Pulmonary artery endothelial cell (primary cell): ENCODE measurements around the gene RAP1GAP2. TPM values are rescaled to one million over a fixed set of nuclear protein-coding genes. Genes with fewer than 3 reads are reported as not detected.

Source experiments
- DNase-seq: peaks from one replicate; pipeline ENCODE4 v3.0.0-alpha.2; 2011; ENCODE audit warnings: low read depth, low spot score
- total RNA-seq: library from RNA; depleted of rRNA; stranded (reverse); fragments of >200 nt; gene quantifications from 2 replicates; pipeline ENCODE4 v1.2.3, GENCODE V29; 2014

Gene RAP1GAP2
- total RNA-seq, 1 donor from 2014 or later = 6.1 TPM

DNA sequence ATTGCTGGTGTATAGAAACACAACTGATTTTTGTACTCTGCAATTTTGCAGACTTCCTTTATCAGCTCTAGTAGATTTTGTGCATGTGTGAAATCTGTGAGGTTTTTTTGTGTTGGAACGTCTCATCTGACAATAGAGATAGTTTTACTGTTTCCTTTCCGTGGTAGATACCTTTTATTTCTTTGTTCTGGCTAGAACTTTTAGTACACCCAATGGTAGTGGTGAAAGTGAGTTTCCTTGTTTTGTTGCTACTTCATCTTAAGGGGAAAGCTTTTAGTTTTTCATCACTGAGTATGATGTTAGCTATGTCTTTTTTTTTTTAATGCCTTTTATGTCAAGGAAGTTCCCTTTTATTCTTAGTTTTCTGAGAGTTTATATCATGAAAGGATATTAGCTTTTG, 149.1 kb downstream of the RAP1GAP2 start:
- no peak for DNase-seq

DNA sequence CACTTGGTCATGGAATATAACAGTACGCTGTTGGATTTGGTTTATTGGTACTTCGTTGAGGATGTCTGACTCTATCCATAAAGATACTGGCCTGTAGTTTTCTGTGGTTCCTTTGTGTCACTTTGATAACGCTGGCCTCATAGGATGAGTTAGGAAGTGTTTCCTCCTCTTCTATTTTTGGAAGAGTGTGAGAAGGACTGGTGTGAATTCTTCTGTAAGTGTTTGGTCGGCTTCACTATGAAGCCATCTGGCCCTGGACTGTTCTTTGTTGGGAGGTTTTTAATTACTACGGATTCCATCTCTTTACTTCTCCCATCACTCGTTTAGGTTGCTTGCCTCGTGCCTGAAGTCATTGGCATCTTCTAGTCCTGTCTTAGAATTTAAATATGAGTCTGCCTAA, 149.9 kb downstream of the RAP1GAP2 start:
- no peak for DNase-seq

DNA sequence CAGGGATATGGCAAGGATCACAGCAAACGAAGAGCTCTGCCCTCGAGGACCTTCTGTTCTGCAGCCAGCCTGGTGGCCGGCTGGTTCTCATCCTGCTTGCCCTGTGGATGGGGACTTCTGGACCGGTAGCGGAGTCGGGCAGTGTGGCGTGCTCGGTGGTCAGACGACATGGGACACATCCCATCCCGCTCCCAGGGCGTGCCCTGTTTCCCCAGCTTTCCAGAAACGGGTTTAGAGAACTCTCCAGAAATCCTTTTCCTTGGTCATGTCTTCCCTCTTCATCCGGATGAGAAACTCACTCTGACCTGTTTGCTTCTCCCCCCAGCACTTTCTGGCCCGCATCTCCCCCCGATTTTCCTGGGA, 151.3 kb downstream of the RAP1GAP2 start:
- DNase-seq = no peak

DNA sequence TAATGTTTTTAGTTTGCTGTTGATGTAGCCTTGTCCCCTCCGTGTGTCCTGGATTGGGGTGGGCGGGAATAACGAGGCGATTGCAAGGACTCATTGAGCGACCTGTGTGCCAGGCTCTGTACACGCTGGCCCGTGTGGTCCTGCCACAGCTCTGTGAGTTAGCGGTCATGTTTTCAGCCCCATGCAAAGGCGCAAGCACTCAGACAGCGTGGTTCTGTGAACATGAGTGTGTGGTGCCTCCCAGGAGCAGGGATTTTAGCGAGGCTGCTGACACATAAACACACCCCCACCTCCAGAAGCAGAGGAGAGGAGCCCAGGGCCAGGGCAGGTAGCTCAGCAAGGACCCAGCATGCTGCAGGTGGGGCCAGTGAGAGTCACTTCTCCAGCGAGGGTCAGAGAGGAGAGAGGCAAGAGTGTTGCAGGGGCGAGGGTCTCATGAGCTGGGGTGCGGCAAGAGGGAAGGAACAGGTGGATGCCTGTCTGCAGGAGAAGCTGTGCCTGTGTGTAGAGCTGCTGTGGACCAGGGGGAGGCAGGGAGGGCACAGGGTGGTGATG, 151.8 kb downstream of the RAP1GAP2 start:
- no peak for DNase-seq

DNA sequence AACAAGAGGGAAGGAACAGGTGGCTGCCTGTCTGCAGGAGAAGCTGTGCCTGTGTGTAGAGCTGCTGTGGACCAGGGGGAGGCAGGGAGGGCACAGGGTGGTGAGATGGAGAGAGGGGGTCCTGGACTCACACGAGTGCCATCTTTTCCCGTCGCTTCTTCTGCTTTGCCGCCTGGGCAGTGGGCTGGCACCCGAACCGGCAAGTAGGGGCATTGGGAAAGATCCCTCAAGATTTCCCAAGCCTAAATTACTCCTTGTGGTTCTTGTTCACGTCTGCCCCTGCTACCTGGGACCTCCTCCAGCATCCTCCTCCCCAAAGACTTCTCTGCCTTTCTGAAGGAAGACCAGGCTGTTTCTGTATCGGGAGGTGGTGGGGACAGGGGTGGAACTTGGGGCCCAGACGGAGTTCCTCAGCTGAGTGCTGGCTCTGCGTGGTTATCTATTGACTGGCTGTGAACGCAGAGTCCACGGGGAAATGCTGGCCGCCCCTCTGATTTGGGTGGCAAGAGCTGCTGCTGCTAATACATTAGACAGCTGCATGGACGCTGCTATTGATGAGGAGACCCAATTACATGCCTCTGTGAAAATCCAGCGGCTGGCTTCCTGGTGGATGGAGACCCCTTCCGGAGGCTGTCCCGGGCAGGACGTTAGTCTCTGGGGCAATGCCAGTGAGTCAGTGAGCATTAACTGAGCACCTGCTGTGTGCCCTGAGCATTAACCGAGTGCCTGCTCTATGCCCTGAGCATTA, 152.7 kb downstream of the RAP1GAP2 start:
- DNase-seq = no peak

DNA sequence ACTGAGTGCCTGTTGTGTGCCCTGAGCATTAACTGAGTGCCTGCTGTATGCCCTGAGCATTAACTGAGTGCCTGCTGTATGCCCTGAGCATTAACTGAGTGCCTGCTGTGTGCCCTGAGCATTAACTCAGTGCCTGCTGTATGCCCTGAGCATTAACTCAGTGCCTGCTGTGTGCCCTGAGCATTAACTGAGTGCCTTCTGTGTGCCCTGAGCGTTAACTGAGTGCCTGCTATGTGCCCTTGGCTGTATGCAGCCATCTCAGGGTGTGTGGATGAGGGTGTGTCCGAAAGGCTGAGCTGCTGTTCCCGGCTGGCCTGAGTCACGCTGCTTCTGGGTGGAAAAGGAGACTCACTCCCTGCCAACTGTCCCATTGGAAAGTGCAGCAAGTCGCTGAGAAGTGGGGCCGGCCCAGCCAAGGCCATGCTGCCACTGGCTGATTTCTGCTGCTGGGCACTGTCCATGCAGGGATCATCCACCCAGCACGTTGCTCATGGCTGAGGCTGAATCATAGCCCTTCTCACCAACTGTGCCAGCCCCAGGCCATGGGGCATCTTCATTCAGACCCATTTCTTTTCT, 153.3 kb downstream of the RAP1GAP2 start:
- no peak for DNase-seq

DNA sequence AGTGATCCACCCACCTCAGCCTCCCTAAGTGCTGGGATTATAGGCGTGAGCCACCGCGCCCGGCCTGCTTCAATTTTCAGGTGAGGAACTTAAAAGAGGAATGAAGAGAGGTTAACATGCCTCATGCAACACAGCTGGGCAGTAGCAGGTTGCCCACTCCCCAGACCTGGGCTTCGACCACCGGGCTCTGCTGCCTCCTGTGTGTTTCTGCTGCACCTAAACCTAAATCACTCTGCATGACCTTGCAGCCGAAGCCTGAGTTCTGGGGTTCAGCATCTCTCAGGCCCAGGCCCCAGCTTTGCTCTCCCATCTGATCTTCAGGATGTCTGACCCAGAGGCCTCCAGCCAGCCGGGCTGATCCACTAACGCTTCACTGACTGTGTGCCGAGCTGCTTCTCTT, 154.6 kb downstream of the RAP1GAP2 start:
- DNase-seq = no peak

DNA sequence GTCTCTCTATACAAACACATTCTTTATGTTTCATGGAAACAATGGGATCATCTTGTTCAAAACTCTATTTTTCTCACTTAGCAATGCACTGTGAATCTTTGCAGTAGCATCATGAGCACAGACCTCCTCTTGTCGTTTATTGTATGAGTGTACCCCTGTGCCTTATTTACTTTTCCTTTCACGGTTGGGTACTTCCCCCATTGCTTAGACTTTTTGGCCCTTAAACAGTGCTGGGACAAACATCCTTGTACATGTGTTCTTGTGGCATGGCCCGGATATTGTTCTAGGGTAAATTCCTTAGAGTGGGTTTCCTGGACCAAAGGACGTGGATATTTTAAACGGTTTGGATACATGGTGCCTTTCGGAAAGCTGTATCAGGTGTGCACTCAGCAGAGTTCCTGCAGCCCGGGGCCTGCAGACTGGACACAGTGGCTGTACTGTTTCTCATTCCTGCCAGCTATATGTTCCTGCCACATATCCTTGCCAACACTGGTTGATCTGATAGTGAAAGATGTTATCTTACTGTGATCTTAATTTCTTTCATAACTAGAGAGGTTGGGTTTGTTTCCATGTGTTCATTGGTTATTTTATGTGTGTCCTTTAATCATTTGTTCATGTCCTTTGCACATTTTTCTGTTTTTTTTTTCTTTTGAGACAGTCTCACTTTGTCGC, 156.1 kb downstream of the RAP1GAP2 start:
- no peak for DNase-seq

DNA sequence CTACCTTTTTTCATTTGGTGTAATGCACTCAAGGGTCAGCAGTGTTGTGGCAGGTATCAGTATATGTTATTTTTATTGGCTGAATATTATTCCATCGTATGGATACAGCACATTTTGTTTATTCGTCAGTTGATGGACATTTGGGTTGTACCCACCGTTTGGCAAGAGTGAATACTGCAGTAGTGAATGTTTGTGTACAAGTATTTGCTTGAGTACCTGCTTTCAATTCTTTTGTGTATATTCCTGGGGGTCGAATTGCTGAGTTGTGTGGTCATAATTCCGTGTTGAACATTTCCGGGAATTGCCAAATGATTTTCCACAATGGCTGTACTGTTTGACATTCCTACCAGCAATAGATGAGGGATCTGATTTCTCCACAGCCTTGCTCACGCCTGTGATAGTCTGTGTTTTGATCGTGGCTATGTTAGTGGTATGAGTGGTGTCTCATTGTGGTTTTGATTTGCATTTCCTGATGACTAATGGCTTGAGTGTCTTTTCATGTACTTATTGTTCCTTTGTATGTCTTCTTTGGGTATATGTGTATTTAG, 158.7 kb downstream of the RAP1GAP2 start:
- DNase-seq = peak; percentile 89

DNA sequence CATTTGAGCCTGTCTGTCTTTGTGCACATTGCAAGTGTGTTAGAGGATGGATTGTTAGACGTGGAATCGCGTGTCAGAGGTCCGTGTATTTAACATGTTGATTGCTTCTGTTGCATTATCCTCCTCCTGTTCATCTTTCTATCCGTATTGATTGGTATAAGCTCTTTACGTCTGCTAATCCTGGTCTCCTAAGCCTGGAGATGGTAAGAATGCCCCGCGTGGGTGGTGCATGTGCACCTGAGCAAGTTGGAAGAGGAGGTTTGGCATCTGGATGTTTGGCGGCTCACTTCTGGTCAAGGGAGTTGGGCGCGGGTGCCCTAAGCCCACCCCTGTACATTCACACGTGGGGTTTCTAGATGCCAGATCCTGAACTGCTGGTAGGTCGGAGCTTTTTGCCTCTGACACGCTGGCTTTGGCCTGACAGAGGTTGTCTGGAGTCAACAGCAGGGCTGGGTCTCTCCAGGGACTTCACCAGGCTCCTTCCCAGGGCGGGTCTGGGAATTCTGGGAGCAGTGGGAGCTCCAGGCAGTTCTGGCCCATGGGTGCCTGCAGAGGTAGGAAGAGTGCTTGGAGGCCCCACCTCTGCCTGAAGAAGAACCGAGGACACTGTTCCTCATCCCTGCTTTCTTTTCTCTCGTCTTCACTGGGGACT, 159.8 kb downstream of the RAP1GAP2 start:
- no peak for DNase-seq

DNA sequence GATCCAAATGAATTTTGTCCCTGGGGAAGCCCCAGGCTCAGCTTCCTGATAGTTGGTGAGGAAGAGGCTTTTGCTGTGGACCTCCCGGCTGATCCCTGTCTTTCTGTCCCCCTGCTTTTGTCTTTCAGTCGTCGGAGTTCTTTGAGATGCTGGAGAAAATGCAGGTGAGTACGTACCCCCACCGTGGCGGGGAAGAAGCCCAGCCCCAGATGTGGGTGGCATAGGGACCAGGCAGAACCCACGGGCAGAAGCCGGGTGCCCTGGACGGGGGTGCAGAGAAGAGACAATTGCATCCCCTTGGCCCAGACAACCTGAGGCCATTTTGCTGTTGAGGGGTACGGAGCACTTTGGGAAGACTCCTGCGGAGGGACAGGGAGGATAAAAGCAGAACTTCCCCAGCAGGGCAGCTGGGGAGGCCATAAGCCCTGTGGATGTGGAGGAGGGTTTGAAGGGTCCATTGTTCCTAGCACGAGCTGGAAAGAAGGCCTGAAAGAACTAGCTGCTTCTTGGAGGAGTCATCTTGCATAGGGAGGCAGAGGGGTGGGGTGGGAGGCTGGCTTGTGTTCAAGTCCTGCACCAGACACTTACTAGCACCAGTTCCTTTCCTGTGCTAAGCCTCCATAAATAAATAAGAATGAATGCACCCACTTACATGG, 161.5 kb downstream of the RAP1GAP2 start:
- no peak for DNase-seq

DNA sequence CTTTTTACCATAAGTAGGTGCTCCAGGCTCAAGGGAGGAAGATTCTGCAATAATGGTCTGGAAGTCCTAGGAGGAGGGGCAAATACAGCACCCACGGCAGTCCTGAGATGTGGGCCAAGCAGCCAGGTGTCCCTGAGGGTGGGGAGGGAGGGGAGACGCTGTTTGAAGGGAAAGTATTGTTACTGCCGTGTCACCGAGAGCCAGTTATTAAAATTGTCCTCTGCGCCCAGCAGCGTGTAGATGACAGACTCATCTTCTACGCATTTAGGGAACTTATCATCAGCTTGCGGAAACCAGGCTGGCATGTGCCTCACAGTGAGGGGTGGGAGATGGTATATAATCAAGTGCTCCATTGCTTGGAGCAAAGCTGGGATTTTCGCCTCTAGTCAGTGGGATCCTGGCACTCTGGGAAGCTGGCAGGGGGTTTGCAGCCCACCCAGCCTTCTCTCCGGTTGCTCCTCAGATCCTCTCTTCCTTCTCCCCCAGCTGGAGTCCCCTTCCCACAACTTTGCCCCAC, 162.5 kb downstream of the RAP1GAP2 start:
- DNase-seq = no peak

DNA sequence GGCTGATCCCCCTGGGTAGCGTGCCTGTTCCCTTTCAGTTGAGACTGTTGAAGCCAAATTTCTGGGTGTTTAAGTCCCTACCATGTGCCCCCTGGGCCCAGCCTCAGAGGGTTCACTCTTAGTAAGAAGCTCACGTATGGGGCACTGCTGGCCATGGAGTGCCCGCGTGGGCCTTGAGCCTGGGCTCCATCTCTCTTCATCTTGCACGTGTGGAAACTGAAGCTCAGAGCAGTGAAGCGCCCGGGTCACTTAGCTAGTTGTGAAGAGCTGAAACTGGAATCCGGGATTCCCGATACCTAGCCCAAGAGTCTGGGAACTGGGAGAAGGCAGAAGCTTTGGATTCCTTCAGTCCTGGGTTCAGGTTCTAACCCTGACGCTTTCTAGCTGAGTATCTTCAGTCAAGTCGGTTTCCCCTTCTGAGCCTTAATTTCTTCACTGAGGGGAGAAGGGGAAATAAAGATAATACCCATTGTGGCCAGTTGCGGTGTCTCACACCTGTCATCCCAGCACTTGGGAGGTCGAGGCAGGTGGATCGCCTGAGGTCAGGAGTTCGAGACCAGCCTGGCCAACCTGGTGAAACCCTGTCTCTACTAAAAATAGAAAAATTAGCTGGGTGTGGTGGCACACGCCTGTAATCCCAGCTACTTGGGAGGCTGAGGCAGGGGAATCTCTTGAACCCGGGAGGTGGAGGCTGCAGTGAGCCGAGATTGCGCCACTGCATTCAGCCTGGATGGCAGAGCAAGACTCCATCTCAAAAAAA, 163.3 kb downstream of the RAP1GAP2 start:
- no peak for DNase-seq

DNA sequence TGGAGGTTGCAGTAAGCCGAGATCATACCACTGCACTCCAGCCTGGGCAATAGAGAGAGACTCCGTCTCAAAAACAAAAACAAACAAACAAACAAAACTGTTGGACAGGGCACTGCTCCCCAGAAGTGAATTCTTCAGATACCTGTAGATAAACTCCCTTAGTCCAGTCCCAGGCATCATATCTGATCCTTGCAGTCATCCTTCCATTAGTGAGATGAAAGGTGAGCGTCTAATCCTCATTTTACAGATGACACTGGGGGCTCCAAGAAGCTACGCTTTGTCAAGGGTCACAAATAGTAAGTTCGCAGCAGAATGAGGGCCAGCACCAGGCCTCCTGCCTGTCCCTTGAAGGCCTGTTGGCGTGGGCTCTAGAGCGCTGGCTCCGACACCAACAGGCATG, 165.2 kb downstream of the RAP1GAP2 start:
- no peak for DNase-seq

DNA sequence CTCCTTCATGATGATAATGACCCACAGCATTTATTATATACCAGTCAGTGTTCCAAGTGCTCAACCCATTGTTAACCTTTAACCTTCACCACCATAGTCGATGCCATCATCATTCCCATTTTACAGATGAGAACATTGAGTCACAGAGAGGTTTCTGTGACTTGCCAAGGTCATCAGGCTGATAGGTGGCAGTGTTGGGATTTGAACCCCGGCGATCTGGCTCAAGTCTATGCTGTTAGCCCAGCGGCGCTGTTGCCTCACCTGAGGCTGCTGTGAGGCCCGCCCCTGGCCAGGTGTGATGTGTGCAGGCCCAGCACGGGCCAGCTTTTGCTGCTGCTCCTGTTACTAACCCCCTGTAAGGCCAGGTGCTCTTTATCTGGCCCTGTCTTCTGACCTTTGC, 166.0 kb downstream of the RAP1GAP2 start:
- no peak for DNase-seq

DNA sequence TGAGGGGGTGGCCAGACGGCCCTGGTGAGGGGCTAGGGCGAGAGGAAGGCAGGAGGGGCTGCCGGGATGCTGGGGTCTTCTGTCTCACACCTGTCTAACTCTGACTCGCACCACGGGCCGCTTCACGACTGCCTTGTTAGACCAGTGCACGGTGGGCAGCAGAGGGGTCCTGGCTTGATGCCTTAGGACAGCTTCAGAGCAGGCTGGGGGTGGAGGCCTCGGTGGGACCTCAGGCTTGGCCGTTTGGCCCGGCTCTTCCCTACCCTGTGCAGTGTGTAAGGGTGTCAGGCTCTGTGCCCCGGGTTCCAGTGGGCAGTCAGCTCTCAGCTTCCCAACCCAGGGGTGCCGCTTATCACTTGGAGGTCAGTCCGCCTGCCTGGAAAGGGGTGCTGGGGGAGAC, 166.5 kb downstream of the RAP1GAP2 start:
- DNase-seq = no peak

DNA sequence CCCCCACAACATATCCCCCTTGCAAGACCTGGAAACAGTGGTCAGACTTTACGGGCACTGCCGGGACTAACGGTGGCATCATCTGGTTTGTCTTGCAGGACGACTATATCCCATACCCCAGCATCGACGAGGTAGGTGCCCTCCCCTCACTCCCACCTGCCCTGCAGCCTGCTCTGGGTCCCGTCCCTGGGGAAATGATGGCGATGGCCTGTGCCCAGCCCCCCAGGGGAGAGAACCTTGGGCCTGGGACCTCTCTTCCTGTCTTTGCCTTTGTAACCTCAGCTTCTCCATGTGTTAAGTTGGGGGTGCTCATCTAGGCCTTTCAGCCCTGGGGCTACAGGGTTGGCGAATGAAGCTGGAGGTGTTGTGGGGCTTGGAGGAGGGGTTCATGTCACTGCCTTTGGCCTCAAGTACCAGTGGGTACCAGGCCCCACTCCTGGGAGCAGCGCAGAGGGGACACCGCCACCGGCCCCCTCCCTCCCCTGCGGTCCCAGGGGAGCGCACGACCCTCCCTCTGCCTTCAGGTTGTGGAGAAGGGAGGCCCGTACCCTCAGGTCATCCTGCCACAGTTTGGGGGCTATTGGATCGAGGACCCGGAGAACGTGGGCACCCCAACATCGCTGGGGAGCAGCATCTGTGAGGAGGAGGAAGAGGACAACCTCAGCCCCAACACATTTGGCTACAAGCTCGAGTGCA, 167.2 kb downstream of the RAP1GAP2 start:
- no peak for DNase-seq

DNA sequence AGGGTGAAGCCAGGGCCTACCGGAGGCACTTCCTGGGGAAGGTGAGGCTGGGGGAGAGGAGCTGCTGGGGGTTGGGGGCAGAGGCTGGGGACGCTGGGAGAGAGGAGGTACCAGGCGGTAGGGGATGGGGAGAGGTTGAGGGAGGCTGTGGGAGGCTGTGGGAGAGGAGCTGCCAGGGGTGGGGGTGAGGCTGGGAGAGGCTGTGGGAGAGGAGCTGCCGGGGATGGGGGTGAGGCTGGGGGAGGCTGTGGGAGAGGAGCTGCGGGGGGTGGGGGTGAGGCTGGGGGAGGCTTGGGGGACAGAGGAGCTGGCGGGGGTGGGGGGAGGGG, 167.8 kb downstream of the RAP1GAP2 start:
- DNase-seq = no peak

DNA sequence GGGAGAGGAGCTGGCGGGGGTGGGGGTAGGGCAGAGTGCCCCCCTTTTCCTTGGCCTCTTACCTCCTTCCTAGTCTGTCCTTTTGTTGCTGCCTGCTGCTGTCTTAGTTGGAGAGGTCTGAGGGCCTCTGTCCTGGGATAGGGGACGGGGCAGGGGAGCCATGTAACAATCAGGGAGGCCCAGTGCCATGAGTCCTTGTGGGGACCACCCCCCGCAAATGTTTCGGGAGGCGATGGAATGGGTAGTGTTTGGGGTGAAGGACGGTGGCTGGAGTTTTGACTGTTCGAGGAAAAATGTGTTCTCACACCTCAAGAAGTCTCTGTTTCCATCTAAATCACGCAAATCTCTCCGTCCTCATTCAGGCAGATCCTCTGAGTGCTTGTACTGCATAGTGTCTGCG, 168.1 kb downstream of the RAP1GAP2 start:
- DNase-seq = no peak

DNA sequence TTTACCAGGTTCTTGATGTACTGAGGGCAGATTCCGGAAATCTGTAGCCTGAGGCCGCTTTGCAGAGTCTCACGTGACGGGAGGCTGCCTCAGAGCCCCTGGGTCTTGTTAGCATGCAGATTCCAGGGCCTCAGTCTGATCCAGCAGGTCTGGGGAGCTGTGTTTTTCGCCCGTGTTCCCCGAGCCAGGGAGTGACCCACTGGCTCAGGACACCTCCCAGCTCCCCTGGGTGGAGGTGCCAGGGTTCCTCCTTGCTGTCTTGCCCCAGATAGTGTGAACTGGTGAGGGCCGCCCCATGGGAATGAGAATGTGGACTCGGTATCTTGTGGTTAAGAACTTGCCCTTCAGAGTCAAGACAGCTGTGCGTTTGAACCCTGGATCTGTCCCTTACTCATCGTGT, 168.6 kb downstream of the RAP1GAP2 start:
- no peak for DNase-seq
